Activated effector memory CD4-positive, alpha-beta T cell treated with Interleukin-2 at 50 U/mL for 16 hours (primary cell): ENCODE results near the gene ECPAS.
"Not testable (repeated sequence)": the region's sequence is repeated elsewhere in the genome, so short reads cannot be mapped to it uniquely, and the experiment has no call there.

ENCODE experiments used
- DNase-seq: peaks from one replicate; pipeline ENCODE4 v3.0.0-alpha.2; 2020

Gene ECPAS

GRCh38 chr9:111475195-111475594 lies 9.0 kb downstream of the ECPAS start:
- DNase-seq: no peak

DNA sequence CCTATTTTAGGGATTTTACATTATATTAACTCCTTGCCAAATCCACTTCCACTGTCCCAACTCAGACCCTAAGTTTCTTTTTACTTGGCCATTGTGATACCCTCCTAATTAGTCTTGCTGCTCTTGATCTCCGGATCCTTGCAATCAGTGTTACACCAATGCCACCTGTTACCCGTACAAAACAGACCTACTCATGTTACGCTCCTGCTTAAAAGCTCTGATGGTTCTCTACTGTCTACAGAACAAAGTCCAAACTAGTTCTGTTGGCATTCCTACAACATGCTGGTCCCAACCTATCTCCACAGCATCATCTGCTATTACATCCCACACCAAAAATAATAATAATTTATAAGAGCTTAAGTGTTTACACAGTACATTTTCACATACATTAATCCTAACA lies 9.8 kb downstream of the ECPAS start:
- no peak for DNase-seq

DNA sequence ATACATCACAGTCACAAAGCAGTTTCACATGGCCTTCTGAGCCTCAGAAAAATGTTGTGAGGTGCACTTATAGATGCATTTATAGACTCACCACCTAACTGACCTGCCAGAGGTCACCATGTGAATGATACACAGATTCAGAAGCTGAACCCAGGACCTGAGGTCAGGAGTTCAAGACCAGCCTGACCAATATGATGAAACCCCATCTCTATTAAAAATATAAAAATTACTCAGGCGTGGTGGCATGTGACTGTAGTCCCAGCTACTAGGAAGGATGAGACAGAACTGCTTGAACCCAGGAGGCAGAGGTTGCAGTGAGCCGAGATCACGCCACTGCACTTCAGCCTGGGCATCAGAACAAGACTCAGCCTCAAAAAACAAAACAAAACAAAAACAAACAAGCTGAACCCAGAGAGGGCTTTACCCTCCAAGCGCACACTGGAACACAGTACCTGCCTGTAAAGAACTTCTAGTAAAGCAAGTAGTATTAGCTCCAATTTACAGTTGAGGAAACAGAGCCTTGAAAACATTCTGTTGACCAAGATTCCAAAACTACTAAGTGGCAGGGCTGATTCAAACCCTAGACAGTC lies 16.3 kb downstream of the ECPAS start:
- DNase-seq: no peak

DNA sequence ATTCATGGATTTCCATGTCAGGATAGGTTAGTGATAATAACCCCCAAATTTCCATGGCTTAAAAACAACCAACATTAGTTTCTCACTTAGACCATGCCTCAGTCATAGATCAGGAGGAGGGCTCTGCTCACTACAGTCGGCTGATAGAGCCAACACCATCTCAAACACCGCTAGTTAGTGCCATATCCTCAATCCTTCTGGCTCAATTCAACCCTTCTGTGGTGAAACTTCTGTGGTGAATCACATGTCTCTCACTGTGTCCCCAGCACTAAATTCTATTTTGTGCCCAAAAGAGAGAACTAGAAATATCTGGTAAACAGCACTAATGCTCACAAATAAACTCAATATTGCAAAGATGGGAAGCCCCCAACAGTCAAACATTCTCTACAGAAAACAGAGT lies 21.1 kb downstream of the ECPAS start:
- DNase-seq: no peak

GRCh38 chr9:111458139-111459009 lies 25.8 kb downstream of the ECPAS start:
- DNase-seq: no peak

DNA sequence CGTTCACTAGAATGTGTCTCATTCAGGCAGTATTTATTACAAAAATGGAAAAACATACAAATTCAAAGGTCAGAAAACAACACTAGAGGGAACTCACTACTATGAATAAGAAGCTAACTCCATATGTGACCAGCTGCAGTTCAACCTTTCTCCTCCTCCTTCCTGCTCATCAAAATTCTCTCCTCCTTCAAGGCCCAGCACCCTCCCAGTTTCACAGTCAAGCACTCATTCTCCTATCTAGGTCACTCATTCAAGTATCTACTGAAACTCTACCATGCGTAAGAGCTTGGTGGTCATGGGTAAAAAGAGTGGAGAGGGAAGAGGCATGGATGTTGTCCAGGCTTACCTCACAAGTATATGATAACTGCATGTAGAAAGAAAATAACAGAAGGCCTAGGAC lies 27.7 kb downstream of the ECPAS start:
- no peak for DNase-seq

- DNase-seq: no peak
These were observed 28.5 kb downstream of the ECPAS start for GRCh38 chr9:111455638-111456037.

DNA sequence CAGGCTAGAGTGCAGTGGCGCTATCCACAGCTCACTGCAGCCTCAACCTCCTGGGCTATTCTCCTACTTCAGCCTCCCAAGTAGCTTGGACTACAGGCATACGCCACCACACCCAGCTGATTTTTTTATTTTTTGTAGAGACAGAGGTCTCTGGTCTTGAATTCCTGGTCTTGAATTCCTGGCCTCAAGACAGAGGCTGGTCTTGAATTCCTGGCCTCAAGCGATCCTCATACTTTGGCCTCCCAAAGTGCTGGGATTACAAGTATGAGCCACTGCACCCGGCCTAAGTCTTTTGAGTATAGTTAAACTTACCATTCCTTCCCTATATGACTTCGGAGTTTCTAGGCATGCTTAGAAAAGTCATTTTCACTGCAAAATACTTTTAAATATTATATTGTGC lies 29.4 kb downstream of the ECPAS start:
- no peak for DNase-seq

GRCh38 chr9:111451570-111451969 lies 32.6 kb downstream of the ECPAS start:
- DNase-seq: no peak

GRCh38 chr9:111450124-111450523 lies 34.1 kb downstream of the ECPAS start:
- DNase-seq: no peak

- DNase-seq: no peak
These were observed 34.5 kb downstream of the ECPAS start for GRCh38 chr9:111449705-111450104.

DNA sequence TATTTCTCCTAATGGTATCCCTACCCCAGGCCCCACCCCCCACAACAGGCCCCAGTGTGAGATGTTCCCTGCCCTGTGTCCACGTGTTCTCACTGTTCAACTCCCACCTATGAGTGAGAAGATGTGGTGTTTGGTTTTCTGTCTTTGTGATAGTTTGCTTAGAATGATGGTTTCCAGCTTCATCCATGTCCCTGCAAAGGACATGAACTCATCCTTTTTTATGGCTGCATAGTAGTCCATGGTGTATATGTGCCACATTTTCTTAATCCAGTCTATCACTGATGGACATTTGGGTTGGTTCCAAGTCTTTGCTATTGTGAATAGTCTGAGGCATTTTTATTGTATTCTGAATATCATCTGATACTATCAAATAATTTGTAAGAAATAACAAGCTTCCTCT lies 38.4 kb downstream of the ECPAS start:
- not testable (repeated sequence) for DNase-seq

GRCh38 chr9:111443454-111443853 lies 40.7 kb downstream of the ECPAS start:
- no peak for DNase-seq

- DNase-seq: no peak
These were observed 41.7 kb downstream of the ECPAS start for GRCh38 chr9:111442360-111443027.

GRCh38 chr9:111440226-111440625 lies 44.0 kb downstream of the ECPAS start:
- DNase-seq: no peak

DNA sequence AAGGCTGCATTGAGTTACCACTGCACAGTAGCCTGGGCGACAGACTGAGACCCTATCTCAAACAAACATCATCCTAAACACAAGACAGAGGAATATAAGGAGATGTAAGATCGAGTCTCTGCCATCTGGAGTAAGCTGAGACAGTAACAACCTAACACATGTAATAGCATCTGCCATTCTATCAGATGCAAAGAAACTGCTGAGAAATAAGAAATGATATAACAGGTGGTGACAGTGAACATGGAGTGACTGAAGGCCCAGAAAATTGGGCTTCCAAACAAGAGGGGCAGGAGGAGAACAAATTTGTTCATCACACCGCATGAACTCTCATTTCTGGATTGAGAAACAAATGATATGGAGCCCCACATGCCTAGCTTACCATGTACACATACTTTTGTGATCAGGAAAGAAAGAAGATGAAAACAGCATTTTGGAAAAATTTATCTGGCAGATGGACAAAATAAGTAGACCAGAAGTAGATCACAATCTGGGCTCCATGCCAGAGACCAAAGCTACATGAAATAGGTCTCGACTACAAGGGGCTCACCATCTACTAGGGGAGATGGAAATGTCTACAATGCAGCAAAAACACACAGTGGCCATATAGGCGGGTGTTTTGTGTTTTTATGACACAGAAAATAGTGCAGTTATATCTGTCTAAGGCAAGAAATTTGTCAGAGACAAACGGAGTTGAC lies 45.5 kb downstream of the ECPAS start:
- DNase-seq: no peak

DNA sequence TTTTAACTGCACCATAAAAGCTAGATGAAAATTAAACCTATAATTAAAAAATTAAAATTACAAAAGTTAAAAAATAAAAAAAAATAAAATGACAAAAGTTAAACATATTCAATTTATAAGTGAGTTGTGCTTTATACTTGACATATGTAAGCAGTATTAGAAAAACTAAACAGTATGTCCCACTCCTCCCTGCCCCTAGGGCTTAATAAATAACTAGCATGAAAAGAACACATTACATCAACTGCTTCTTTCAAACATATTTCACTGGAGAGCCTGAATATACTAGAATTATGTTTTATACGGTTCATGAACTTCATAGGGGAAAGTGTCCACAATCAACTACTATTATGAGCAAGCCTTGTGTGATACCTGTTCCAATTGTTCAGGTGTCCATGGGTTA lies 47.6 kb downstream of the ECPAS start:
- DNase-seq: no peak

DNA sequence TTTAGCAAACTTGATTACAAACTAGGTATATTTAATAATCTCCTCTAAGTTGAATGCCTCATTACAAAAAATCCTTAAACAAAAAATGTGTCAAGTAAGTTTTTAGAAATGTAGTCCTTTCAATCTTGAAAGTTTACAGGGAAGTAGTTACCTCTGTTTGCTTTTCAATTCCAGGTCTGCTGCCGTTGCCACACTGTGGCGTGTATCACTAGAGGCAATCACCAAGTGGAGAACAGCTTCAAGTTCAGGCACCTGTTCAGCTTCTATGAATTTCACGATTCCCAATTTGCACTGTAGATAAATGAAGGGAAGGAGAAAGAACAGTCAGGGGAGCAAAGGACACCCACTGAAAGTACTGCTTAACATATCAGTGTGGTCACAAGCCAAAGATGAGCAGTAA lies 51.1 kb downstream of the ECPAS start:
- DNase-seq: no peak

DNA sequence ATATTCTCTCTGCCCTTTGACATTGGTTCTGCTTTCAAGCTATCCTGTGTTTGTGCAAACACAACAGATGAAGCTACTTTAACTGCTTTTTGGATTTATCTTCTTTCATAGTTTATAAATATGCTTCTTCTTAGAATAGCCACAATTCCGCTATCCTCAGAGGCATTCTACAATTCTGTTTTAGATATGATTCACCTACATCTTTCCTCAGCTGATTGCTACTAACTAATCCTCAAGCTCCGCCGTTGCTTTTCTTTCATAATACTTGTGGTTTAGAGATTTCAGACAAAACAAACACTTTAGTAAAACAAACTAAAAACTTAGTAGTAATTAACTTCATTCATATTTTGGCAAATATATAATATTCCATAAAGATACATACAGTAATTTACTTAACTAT lies 52.5 kb downstream of the ECPAS start:
- no peak for DNase-seq

DNA sequence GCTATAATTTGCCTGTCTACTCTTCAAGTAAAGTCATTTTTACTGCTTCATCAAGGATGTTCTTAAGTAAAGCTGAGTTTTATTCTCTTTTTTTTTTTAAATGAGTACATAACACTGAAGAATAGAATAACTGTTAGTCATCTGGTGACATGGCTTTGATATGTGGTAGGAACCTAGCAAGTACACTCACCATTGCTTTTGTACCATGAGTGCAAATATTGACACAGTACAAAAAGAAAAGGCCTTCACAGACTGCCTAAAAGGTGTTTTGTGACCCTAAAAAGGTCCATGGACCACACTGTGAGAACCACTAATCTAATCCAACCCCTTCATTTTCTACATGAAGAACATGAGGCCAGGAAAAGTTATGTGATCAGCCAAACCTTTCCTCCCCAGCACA lies 55.0 kb downstream of the ECPAS start:
- no peak for DNase-seq

GRCh38 chr9:111427186-111427585 lies 57.0 kb downstream of the ECPAS start:
- no peak for DNase-seq

DNA sequence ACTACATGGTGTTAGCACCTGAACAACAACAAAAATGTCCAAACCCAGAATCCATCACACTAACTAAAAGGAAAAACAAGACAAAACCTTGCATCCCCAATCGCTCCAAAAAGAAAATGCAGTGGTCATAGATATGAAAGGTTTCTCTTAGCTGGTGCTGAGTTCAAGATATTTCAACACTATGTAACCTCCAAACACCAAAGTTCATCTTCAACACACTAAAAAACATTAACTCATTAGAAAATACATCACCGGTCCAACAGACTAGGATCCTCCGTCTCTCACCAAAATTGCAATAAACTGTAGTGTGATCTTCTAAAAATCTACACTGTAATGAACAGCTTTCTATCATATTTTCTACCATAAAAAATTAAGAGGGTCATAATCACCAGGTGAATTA lies 60.8 kb downstream of the ECPAS start:
- no peak for DNase-seq

GRCh38 chr9:111414406-111414805 lies 69.8 kb downstream of the ECPAS start:
- DNase-seq: no peak

GRCh38 chr9:111413996-111414395 lies 70.2 kb downstream of the ECPAS start:
- DNase-seq: no peak
